ENCODE measurements around the gene DCTN3. TPM values are rescaled to one million over a fixed set of nuclear protein-coding genes. Genes with fewer than 3 reads are reported as not detected.

The DCTN3 gene
- total and polyA plus RNA-seq, 10 of the 15 experiments (the other 5 are each of a cell fraction or from before 2014, with no cell fraction given), result 19.0 to 120 (median 71.8) TPM

GRCh38 chr9:34623374-34624235, 3.3 kb upstream of the DCTN3 start (continued):
- TF ChIP-seq HCFC1 (IDR thresholded peaks at IDR 0.05; ENCODE audit: low read length), result no peak

GRCh38 chr9:34615132-34615531, 5.2 kb downstream of the DCTN3 start:
- DNase-seq (ENCODE audit: low read depth, low spot score) (no peak), FAIRE-seq (no peak), ATAC-seq (no peak)
- WGBS (ENCODE audit: insufficient coverage, insufficient replicate concordance, low lambda C conversion rate, missing lambda C conversion rate), result 86% methylated on average over 2 of the region's 2 CpGs
- no peaks in the 10 kb centered on the region for H4K20me1 ChIP-seq (ENCODE audit: control insufficient read depth, insufficient read depth)
- POLR2A ChIA-PET, result interaction anchor here (0.7 kb wide), 1 partner anchor 323 kb away, joined by 3 read pairs; no protein-coding TSS in a partner anchor
- H3K36me3 ChIP-seq (ENCODE audit: control insufficient read depth in 2 of 2, insufficient read depth in 2 of 2, low read length in 1 of 2), result peaks cover 4% of the 10 kb centered on the region in 2 experiments; a peak in 2 of 4 replicates
- CTCF ChIA-PET, result interaction anchor here (0.7 to 5.6 kb wide), 5 partner anchors 10 to 369 kb away, joined by 3 to 118 read pairs (median 6); partner anchors contain the start of genes GALT and SIGMAR1
- TF ChIP-seq NR2F1 (conservative IDR thresholded peaks at IDR 0.05) (no peak), SREBF1 (IDR thresholded peaks at IDR 0.05; ENCODE audit: low read length) (no peak), CREM (IDR thresholded peaks at IDR 0.05; ENCODE audit: low read depth) (no peak), NFXL1 (IDR thresholded peaks at IDR 0.05; ENCODE audit: borderline replicate concordance) (no peak), CBX5 (IDR thresholded peaks at IDR 0.05; ENCODE audit: low read depth) (no peak), TCF12 (IDR thresholded peaks at IDR 0.05; ENCODE audit: low read depth, low read length) (no peak), RFX5 (IDR thresholded peaks at IDR 0.05; ENCODE audit: low read depth, low read length) (no peak), TAF1 (IDR thresholded peaks at IDR 0.05; ENCODE audit: borderline replicate concordance, low read depth, low read length) (no peak), PAX5 (IDR thresholded peaks at IDR 0.05; ENCODE audit: borderline replicate concordance, low read depth, low read length) (no peak), ZBED1 (IDR thresholded peaks at IDR 0.05; ENCODE audit: borderline replicate concordance) (no peak)
- peaks cover 8% of the 10 kb centered on the region for H3K79me2 ChIP-seq (ENCODE audit: control insufficient read depth, insufficient read depth, low read length)
- H3K27ac ChIP-seq (ENCODE audit: control insufficient read depth, insufficient read depth), result no peak overlapping the region
- peaks cover 11% of the 10 kb centered on the region for H3K4me1 ChIP-seq (ENCODE audit: control insufficient read depth, insufficient read depth, low read length)
- H3K9ac ChIP-seq (ENCODE audit: control insufficient read depth, insufficient read depth, low read length), result no peak overlapping the region
- BruUV-seq (replicated peaks), result no TSS peak
- SMC1A ChIA-PET (ENCODE audit: uncharacterized antibody, unreplicated experiment), result interaction anchor here (1.3 to 1.5 kb wide), 2 partner anchors 20 to 22 kb away, joined by 5 read pairs; partner anchors contain the start of gene SIGMAR1
- no peak overlapping the region for H3K4me3 ChIP-seq
- in situ Hi-C loops (cut with MboI), result no loop called here
- no peaks in the 10 kb centered on the region for H3K27me3 ChIP-seq (replicated peaks in 1 of 2; ENCODE audit: control insufficient read depth in 2 of 2, insufficient read depth in 2 of 2, low read length in 1 of 2)
- RAD21 ChIA-PET (ENCODE audit: unreplicated experiment), result no interaction called here
- intact Hi-C loops (cut with micrococcal nuclease; ENCODE audit: unreplicated experiment), result loop anchor here (2.0 kb wide), 1 partner anchor 86 kb away; no protein-coding TSS in a partner anchor
- H3K4me2 ChIP-seq (ENCODE audit: control insufficient read depth, insufficient read depth), result no peak overlapping the region
- H3K9me3 ChIP-seq (replicated peaks; ENCODE audit: control insufficient read depth, insufficient read depth, low read length), result no peaks in the 10 kb centered on the region; the same call in 2 of the 3 replicates
- H2AFZ ChIP-seq (ENCODE audit: control insufficient read depth, low read depth, low read length), result no peak overlapping the region

Data from GM12878 (cell line).